LHCN-M2 (cell line): Measurements from ENCODE around the gene CDK5R1. TPM values are rescaled to one million over a fixed set of nuclear protein-coding genes. Genes with fewer than 3 reads are reported as not detected.
"Not testable (repeated sequence)": the region's sequence is repeated elsewhere in the genome, so short reads cannot be mapped to it uniquely, and the experiment has no call there.

Source experiments
- DNase-seq: peaks from one replicate; pipeline ENCODE4 v3.0.0-alpha.2; 2012; ENCODE audit warnings: low read depth
- polyA plus RNA-seq: library from polyadenylated mRNA; unstranded; fragments of >200 nt; gene quantifications from one replicate; pipeline ENCODE4 v1.2.1, GENCODE V29; 2012; ENCODE audit warnings: missing spikeins
- total RNA-seq: library from RNA; depleted of rRNA; stranded (reverse); fragments of >200 nt; gene quantifications from 2 replicates; pipeline ENCODE4 v1.2.3, GENCODE V29; 2014; rRNA removed

Gene CDK5R1
- 4.2 and 8.6 TPM in 2 replicates for total RNA-seq
- 9.3 TPM for polyA plus RNA-seq

DNA sequence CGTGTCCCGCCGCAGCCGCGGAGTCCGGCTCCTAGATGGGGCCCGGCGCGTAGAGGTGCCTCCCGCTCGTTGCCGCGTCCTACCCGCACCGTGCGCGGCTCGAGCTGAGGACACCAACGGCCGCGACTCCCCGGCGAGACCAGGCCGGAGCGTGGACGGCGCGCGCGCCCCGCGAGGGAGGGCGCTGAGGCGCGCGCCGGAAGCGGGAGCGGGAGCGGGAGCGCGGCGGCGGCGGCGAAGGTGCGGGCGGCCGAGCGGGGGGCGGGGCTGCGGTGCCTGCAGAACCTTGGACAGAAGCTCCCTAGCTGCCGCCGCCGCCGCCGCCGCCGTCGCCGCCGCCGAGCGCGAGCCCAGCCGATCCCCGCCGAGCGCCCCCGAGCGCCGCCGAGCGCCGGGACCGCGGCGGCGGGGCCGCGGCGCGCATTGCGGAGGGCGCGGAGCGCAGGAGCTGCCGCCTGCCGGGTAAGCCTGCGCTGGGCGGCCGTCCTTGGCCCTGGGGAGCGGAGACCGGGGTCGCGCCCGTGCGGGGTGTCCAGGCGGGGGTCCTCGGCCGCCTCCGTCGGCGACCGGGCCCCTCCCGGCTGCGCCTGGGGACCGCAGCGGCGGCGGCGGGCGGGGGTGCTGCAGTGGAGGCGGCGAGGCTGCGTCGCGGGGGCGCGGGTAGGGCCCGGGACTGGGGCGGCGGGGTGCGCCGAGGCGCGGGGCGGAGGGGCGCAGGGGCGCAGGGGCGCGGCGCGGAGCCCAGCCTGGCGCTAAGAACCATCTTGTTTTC is at the start of gene CDK5R1:
Gene CDK5R1, plus strand, starts transcription at position 293 of the 772 bp plus-strand sequence. CDS start 628 bp downstream, outside the sequence.
- DNase-seq, result peak; percentile 62

DNA sequence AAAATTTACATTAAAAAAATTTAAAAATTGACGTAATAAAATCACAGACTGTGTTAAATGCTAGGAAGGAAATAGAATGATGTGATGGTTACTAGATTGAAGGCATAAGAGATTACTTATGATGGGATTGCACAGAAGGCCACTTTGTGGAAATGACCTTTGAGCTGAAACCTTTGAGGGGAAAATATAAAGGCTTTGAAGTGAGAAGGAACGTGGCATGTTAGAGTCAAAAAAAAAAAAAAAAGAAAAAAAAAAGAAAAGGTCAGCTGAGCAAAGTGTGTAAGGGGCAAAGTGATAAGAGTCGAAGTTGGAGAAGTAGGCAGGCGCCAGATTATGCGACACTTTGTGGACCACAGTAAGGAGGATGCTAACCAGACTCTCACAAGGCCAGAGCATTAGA is 46.1 kb upstream of the CDK5R1 start:
- DNase-seq, result no peak

DNA sequence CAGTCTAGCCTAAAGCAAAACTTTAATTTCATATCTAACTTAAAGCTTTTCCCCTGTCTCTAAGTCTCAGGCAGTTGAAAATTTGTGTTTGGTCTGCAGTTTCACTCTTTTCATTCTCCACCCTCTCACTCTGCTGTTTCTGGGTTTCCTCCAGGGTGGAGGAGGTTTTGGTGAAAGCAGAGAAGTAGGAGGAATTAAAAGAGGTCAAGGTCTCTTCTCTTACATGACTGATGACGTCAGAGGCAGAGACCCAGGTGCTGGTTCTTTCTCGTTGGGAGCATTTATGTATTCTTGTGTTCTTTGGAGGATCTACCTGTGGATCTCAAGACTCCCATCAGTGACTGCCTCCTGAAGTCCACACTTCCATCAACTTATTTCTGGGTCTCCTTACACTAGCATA is 44.9 kb upstream of the CDK5R1 start:
- no peak for DNase-seq

DNA sequence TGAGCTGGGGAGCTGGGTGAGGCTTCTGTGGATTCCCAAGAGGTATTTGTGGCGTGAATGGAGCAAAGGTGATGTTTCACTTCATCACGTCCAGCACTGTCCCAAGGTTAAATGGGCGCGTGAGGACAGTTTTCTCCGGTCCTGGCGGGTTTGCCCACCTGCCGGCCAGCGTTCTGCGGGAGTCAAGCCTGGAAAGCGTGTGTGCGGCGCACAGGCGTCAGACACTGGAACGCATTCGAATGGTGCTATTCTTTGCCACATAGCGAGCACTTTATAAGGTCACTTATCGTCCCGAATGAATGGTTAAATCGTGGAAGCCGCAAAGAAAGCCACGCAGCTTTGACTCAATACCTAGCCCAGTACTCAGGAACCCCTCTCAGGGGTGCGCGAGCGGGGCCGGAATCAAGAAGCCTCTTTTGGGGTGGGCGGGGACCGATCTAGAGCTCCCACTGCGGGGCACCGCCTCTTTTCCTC is 42.9 kb upstream of the CDK5R1 start:
- DNase-seq, result no peak

DNA sequence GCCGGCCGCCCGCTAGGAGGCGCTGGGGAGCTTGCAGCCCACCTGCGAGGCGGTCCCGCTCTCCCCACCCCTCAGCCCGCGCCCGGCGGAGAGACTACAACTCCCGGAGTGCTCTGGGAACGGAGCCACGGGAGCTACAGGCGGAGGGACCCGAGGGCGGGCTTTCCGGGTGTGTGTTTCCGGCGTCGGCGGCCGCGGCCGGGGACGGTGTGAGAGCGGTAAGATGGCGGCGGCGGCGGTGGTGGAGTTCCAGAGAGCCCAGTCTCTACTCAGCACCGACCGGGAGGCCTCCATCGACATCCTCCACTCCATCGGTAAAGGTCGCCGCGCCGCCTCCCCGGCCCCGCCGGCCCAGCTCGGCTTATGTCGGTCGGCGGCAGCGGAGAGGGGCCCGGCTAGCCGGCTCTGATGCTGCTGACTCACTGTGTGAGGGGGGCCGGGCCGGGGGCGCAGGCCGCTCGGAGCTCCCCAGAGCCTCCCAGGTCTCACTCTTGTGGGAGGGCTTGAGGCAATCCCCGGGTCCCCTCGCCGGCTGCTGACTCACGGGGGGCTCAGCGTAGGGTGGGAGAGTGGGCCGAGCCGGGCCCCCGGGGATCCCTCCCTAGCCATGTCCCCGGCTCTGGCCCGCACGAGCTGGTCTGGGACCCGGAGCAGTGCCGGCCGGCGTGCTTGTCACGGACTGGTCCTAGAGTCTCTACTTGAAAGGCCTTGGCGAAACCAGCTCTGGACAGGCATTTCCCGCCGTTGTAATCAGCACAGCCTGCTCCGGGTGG is 42.3 kb upstream of the CDK5R1 start, which contains the start of gene PSMD11:
Gene PSMD11, plus strand, starts transcription at position 210 of the 773 bp plus-strand sequence. Its CDS starts 14 bp downstream, at position 224.
- peak; percentile 96 for DNase-seq

DNA sequence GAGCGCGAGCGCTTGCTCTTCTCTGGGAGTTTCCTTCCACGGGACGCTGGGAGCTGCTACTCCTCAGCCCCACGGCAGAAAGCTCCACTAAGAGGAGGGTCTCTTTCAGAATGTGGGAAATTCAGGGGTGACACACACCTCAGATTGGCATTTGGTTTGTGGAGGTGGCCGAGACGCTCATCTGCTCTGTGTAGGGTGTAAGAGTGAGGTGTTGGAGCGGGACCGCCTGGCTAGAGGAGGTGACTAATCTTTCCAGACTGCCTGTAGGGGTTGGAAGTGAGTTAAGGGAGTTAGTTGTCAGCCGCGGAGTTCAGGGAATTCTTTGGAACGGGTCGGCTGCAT is 41.7 kb upstream of the CDK5R1 start:
- DNase-seq, result peak; percentile 66

DNA sequence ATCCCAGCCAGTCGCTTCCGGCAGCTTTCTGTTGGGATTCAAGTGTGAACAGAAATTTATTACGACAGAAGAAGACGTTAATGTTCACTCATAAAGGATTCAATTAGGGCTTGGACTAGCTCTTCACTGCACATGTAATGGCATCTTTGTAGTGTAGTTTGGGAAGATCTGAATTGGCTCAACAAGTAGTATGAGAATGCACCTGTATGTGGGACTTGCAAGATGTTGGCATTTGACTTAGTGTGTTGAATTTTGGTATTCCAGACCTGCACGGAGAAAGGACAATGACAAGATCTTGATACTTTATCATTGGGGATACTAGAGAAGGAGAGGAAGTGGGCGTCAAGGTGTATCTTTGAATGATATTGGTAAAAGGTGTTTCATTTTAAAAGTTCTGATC is 41.3 kb upstream of the CDK5R1 start:
- DNase-seq, result no peak

DNA sequence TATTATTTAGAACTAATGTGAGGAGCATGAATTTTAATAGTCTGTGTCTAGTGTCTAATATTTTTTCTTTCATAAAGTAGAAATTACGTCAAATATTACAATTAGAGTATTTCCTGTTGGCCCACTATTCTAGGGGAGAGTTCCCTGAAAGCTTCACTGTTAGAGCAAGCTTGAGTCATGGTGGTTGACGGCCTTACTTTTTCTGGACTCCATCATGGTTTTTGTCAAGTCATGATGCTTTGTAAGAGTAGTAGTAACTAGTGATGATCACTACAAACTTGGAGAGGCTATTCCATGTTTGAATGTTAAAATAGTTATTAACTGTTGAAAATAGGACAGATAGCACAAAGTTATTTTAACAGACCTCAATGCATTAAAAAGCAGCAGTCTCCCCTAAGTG is 40.8 kb upstream of the CDK5R1 start:
- peak; percentile 21 for DNase-seq

DNA sequence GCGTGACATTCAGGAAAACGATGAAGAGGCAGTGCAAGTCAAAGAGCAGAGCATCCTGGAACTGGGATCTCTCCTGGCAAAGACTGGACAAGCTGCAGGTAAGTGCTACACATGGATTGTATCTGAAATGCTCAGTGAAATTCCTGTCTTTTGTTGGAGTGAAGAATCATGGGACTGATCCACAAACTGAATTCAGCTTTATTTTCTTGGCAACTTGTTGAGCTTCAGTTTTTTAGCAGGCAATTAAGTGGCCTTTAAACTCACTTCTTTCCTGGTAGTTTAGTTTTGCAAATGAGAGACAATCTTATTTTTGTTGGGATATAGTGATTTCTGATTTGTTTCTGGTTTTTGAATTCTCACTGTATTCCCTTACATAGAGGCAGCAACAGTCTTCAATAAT is 39.8 kb upstream of the CDK5R1 start:
- DNase-seq, result no peak

DNA sequence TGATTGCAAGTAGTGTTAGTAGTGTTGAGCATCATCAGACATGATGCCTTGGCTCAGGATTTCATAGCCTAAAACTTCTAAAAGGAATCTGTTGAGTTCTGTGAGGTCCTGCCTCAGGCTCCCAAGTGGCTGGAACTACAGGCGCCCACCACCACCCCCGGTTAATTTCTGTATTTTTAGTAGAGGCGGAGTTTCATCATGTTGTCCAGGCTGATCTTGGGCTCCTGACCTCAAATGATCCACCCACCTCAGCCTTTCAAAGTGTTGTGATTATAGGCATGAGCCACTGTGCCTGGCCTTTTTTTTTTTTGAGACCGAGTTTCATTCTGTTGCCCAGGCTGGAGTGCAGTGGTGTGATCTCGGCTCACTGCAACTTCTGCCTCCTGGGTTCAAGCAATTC is 36.8 kb upstream of the CDK5R1 start:
- DNase-seq, result no peak

DNA sequence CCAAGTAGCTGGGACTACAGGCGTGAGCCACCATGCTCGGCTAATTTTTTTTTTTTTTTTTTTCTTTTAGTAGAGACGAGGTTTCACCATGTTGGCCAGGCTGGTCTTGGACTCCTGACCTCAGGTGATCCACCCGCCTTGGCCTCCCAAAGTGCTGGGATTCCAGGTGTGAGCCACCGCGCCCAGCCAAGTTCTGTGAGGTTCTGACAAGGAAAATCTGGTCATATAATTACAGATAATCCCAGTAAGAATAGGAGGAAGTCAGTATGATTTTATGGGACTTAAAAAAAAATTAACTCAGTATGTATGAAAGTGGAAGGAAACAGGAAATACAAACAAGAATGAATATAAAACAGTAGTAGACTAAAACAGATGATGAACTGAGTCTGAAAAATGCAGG is 36.4 kb upstream of the CDK5R1 start:
- DNase-seq, result not testable (repeated sequence)

DNA sequence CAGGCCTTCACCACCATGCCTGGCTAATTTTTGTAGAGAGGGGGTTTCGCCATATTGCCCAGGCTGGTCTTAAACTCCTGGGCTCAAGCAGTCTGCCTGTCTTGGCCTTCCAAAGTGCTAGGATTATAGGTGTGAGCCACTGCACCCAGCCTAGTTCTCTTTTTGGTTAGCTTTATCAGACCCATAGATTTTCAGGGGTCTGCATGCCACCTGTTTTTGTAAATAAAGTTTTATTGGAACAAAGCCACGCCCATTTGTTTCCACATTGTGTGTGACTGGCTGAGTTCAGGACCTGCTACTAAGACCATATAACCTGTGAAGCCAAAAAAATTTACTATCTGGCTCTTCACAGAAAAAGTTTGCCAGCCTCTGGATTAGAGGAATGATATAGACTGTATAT is 34.9 kb upstream of the CDK5R1 start:
- no peak for DNase-seq

DNA sequence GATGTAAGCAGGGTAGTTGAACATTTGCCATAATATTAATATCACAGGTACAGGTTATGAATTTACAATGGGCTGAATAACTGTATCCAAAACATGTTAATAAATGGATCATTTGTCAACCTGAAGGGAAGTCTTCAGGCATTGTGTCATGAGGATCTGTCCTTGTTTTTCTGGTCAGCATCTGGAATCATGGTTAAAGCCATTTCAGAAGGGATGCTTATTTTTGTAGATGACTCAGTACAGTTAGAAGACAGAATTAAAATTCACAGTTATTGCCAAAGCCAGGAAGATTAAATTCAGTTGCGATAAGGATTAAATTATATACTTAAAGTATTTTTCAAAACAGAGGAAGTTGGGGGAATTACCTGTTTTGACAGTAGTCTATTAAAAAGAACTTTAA is 34.5 kb upstream of the CDK5R1 start:
- no peak for DNase-seq

DNA sequence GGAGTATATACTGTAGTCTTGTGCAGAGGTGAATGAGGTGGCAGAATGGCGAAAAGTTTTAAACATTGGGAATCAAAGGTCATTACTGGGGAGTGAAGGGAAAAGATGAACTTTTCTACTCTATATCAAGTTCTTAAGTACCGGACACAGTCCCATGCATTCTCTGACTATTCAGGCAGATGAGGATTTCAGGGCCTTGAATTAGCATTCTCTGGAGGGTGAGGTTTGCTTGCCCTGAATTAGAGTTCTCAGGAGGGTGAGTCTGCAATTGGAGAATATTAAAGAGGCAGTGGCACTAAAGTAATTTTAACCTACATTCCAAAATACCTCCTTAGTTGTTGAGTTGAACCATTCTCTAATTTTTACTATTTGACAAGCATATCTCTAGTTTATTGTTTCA is 33.4 kb upstream of the CDK5R1 start:
- no peak for DNase-seq

DNA sequence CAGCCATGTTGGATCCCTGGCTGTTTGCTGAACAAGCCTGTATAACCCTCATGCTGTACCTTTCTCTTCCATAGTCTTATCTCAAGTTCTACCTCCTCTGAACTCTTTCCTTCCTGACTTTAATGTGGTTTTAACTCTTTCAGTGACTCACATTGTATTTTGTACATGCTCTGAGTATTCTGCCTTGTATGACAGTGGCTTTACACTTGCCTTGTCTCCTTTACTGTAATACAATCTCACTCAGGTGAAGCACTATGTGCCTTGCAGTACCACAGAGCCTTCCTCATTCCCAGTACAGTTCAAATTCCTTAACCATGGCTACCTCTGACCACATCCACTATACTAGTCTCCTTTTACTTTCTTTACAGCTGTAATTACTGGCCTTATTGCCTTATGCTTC is 28.4 kb upstream of the CDK5R1 start:
- DNase-seq, result no peak

DNA sequence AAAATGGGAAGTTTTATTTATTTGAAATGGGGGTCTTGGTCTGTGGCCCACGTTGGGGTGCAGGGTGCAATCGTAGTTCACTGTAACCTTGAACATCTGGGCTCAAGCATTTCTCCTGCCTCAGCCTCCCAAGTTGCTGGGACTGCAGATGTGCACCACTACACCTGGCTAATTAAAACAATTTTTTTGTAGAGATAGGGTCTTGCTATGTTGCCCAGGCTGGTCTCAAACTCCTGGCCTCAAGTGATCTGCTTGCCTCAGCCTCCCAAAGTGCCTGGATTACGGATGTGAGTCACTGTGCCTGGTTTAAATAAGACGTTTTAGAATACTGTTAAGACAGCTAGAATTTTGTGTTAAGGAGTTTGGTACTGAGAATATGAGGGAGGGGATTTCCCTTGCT is 26.7 kb upstream of the CDK5R1 start:
- DNase-seq, result no peak

DNA sequence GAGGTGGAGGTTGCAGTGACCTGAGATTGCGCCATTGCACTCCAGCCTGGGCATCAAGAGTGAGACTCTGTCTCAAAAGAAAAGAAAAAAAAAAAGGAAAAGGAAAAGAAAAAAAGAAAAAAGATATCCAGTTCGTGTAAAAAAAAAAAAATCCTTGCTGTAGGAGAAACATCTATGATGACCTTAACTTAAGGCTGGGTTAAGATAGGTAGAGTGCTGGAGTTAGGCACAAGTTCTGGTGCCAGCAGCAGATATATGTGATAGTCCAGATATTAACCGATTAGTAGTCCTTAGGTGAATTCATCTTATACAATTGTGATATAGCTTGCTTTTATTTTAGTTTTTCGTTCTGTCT is 25.3 kb upstream of the CDK5R1 start:
- DNase-seq, result no peak

DNA sequence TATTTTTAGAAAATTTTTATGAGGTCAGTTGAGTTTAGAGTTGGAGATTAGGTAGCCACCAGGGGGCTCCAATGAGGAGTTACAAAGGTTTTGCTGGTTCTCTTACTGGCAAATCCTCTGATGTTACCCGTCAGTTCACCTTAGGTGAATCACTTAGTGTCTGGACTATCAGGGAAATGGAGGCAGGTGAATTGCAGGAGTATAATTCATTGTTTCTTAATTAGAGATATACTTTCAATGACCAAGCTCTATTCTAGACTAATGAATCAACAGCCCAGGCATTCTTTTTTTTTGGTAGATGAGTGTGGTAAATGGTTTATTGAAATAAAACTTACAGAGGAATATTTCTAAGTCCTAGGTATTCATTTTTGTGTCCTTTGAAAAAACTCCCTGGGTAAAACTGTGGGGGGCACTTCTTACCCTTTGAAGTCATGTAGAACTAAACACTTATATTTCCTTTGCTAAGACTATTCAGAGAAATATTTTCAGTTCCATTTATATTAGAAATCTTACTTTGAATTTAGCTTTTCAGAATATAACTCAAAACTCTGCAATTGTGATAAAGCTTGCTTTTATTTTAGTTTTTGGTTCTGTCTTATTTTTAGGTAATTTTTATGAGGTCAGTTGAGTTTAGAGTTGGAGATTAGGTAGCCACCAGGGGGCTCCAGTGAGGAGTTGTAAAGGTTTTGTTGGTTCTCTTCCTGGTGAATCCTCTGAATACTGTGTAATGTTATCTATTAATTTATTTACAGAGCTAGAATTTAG is 24.8 kb upstream of the CDK5R1 start:
- peak; percentile 54 for DNase-seq

DNA sequence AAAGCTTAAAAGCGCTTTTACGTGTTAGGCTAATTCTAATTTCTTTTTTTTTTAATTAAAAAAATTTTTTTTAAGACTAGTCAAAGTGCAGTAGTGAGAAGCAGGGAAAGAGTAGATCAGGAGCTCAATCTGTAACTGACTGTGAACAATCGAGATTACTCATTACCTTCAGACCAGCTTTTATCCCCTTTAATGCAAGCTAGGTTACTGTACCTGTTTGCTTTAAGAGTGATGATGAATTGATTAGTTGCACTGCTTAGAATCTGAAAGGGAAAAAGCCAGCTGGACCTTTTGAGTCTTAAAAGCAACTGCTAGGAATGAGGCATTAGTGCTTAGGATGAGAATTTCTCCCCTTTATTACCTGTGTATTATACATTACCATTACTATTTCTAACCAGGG is 23.5 kb upstream of the CDK5R1 start:
- no peak for DNase-seq

DNA sequence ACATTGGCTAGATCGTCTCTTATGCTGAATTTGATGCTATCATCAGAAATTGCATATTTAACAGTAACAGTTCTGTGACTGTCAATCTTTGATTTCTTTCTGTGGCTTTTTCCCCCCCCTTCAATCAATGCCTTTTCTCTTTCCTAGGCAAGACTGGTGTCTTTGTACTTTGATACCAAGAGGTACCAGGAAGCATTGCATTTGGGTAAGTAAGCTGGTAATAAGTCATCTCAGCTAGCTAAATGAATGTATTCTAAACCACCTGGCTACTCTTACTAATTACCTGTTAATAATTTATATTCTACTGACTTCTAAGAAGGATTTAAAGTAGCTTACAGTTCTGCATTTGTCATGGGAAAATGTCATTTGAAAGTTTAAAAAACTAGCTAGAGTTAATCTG is 22.4 kb upstream of the CDK5R1 start:
- DNase-seq, result no peak

DNA sequence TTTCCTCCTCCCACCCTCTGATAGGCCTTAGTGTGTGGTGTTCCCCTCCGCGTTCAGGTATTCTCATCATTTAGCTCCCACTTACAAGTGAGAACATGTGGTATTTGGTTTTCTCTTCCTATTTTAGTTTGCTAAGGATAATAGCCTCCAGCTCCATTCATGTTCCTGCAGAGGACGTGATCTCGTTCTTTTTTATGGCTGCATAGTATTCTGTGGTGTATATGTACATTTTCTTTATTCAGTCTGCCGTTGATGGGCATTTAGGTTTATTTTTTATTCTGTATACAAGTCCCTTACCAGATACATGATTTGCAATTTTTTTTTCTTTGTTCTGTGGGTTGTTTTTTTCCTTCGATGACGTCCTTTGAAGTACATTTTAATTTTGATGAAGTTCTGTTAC is 18.8 kb upstream of the CDK5R1 start:
- DNase-seq, result no peak
